GM12878 (cell line): ENCODE measurements around the gene GLRX5. TPM values are rescaled to one million over a fixed set of nuclear protein-coding genes. Genes with fewer than 3 reads are reported as not detected.

Experiments used
- ATAC-seq: fragments of 200-7000 bp; cut with Tn5 transposase; 3 replicates; pipeline ENCODE4 v1.9.1; 2020; ENCODE audit warnings: mild to moderate bottlenecking, moderate library complexity
- BruUV-seq: library from RNA; stranded (reverse); fragments of 400-500 nt; replicated peaks from 2 replicates; lab custom pipeline; 2021; lab: Mats Ljungman, UMichigan
- CTCF ChIA-PET: fragments of 300-600 bp; sonication (Branson Sonifier 250); formaldehyde crosslinking; extraction: SDS; loops from one replicate; lab custom pipeline; 2021; ENCODE audit warnings: inconsistent platforms; lab: Yijun Ruan, JAX
- POLR2A ChIA-PET: fragments of 350-600 bp; formaldehyde crosslinking; extraction: SDS; loops from one replicate; lab custom pipeline; 2021; ENCODE audit warnings: inconsistent platforms; lab: Charles Lee
- RAD21 ChIA-PET: fragments of 300-600 bp; sonication (Branson Sonifier 250); formaldehyde crosslinking; loops from one replicate; lab custom pipeline; 2023; ENCODE audit warnings: antibody characterized with exemption; ENCODE audit not compliant: unreplicated experiment; lab: Charles Lee
- SMC1A ChIA-PET: fragments of 300-600 bp; sonication (Branson Sonifier 250); formaldehyde crosslinking; loops from one replicate; lab custom pipeline; 2023; ENCODE audit not compliant: unreplicated experiment, uncharacterized antibody; lab: Charles Lee
- DNase-seq: peaks from one replicate; pipeline ENCODE4 v3.0.0-alpha.2; 2011; ENCODE audit warnings: low read depth, low spot score
- FAIRE-seq: peaks from 3 replicates; lab custom pipeline; 2011; peaks lifted over from hg19 to GRCh38; lab: Jason Lieb, UNC
- H2AFZ ChIP-seq: 2 replicates; pipeline ENCODE4 v1.6.0; 2011; ENCODE audit warnings: low read depth, low read length, control low read depth; ENCODE audit not compliant: control insufficient read depth
- H3K27ac ChIP-seq: 2 replicates; pipeline ENCODE4 v1.5.1; 2011; ENCODE audit warnings: control low read depth; ENCODE audit not compliant: control insufficient read depth, insufficient read depth
- H3K27me3 ChIP-seq, 2 experiments: replicated peaks in 1 of 2; 2 replicates each; pipeline versions ENCODE4 v1.6.0 to v1.6.1; 2011; ENCODE audit warnings: low read length in 1 of 2; ENCODE audit not compliant: control insufficient read depth in 2 of 2, insufficient read depth in 2 of 2
- H3K36me3 ChIP-seq, 2 experiments: 2 replicates each; pipeline ENCODE4 v1.5.1; 2011; ENCODE audit warnings: low read length in 1 of 2; ENCODE audit not compliant: control insufficient read depth in 2 of 2, insufficient read depth in 2 of 2
- H3K4me1 ChIP-seq: 2 replicates; pipeline ENCODE4 v1.6.1; 2011; ENCODE audit warnings: mild to moderate bottlenecking, low read length, moderate library complexity, mixed read lengths; ENCODE audit not compliant: control insufficient read depth, insufficient read depth
- H3K4me2 ChIP-seq: 2 replicates; pipeline ENCODE4 v1.6.0; 2011; ENCODE audit warnings: control low read depth; ENCODE audit not compliant: control insufficient read depth, insufficient read depth
- H3K4me3 ChIP-seq: fragments of 200-600 bp; sonication (generic); 2 replicates; pipeline ENCODE4 v1.5.1; 2016
- H3K79me2 ChIP-seq: 2 replicates; pipeline ENCODE4 v1.6.0; 2011; ENCODE audit warnings: low read length; ENCODE audit not compliant: control insufficient read depth, insufficient read depth
- H3K9ac ChIP-seq: 2 replicates; pipeline ENCODE4 v1.8.0; 2011; ENCODE audit warnings: low read length, control low read depth, mixed read lengths; ENCODE audit not compliant: control insufficient read depth, insufficient read depth
- H3K9me3 ChIP-seq: replicated peaks from 3 replicates; pipeline ENCODE4 v1.5.1; 2011; ENCODE audit warnings: mild to moderate bottlenecking, low read length; ENCODE audit not compliant: control insufficient read depth, insufficient read depth
- H4K20me1 ChIP-seq: 2 replicates; pipeline ENCODE4 v1.6.0; 2011; ENCODE audit not compliant: control insufficient read depth, insufficient read depth
- CHD4 ChIP-seq: fragments of 200-600 bp; sonication (generic); IDR thresholded peaks from 2 replicates; pipeline ENCODE4 v1.6.1; 2016; ENCODE audit warnings: mild to moderate bottlenecking
- IKZF2 ChIP-seq, 2 experiments: fragments of 450-650 bp; IDR thresholded peaks; 2 replicates each; pipeline ENCODE4 v1.6.1; 2017; ENCODE audit warnings: mild to moderate bottlenecking in 2 of 2, moderate library complexity in 2 of 2
- JUND ChIP-seq: IDR thresholded peaks from 2 replicates; pipeline ENCODE4 v1.6.1; 2012; ENCODE audit warnings: low read depth, mild to moderate bottlenecking, low read length, improper control_type of control experiment, moderate library complexity
- NBN ChIP-seq: fragments of 450-650 bp; IDR thresholded peaks from 2 replicates; pipeline ENCODE4 v1.6.1; 2016
- PAX8 ChIP-seq: fragments of 450-650 bp; IDR thresholded peaks from 2 replicates; pipeline ENCODE4 v1.6.1; 2017; ENCODE audit warnings: mild to moderate bottlenecking, moderate library complexity
- SKIL ChIP-seq: fragments of 450-650 bp; IDR thresholded peaks from 2 replicates; pipeline ENCODE4 v1.6.1; 2017; ENCODE audit warnings: mild to moderate bottlenecking, low read depth, inconsistent platforms; ENCODE audit not compliant: poor library complexity, severe bottlenecking
- SPI1 ChIP-seq: IDR thresholded peaks from 2 replicates; pipeline ENCODE4 v1.6.1; 2011; ENCODE audit warnings: low read depth, mild to moderate bottlenecking, low read length, moderate library complexity, borderline replicate concordance; ENCODE audit not compliant: insufficient read depth
- TCF3 ChIP-seq: IDR thresholded peaks from 2 replicates; pipeline ENCODE4 v1.6.1; 2012; ENCODE audit warnings: low read depth, mild to moderate bottlenecking, low read length, borderline replicate concordance; ENCODE audit not compliant: insufficient read depth
- YBX1 ChIP-seq: fragments of 450-650 bp; IDR thresholded peaks from 2 replicates; pipeline ENCODE4 v1.6.1; 2016; ENCODE audit warnings: antibody characterized with exemption
- ZBTB11 ChIP-seq: fragments of 450-650 bp; formaldehyde crosslinking; IDR thresholded peaks from 2 replicates; pipeline ENCODE4 v1.5.0; 2022; ENCODE audit warnings: mild to moderate bottlenecking, missing genetic modification characterization
- WGBS: methylation state at CpG from one replicate; pipeline ENCODE4 v1.1.6; 2016; ENCODE audit warnings: low lambda C conversion rate; ENCODE audit not compliant: insufficient replicate concordance, insufficient coverage; ENCODE audit errors: missing lambda C conversion rate; 5-methylcytosine and 5-hydroxymethylcytosine counted together
- in situ Hi-C: fragments of 300-500 bp; cut with MboI; formaldehyde crosslinking; loops from 9 replicates; pipeline ENCODE4 v1.14.3; 2018; ENCODE audit warnings: mixed read lengths
- intact Hi-C: fragments of 100-400 bp; cut with micrococcal nuclease; formaldehyde crosslinking; loops from one replicate; pipeline ENCODE4 v1.14.2; 2022; ENCODE audit not compliant: unreplicated experiment
- polyA plus RNA-seq, 11 experiments: library from polyadenylated mRNA; depleted of rRNA in 4 of 11; unstranded in 6 of 11; stranded (reverse) in 5 of 11; fragments of >200 nt; fragmentation: Nextera tagmentation in 4 of 11; fragmentation: Illumina TruSeq in 1 of 11; extraction: Ambion mirVana in 4 of 11; extraction: Trizol in 1 of 11; gene quantifications; 1 replicate in 1 of 11; 2 replicates in 10 of 11; pipeline versions ENCODE4 v1.2.1 to v1.2.3, GENCODE V29; 2011 to 2016; ENCODE audit warnings: inconsistent platforms in 2 of 11, missing spikeins in 2 of 11, low read depth in 1 of 11
- total RNA-seq, 4 experiments: library from RNA; depleted of rRNA in 3 of 4; stranded (reverse); fragments of >200 nt in 3 of 4; fragmentation: Illumina TruSeq in 1 of 4; extraction: Trizol in 1 of 4; gene quantifications; 2 replicates each; pipeline versions ENCODE4 v1.2.1 to v1.2.3, GENCODE V29; 2013 to 2021
- TF ChIP-seq, protein P1 (sequence below): fragments of 450-650 bp; formaldehyde crosslinking; IDR thresholded peaks from 2 replicates; pipeline ENCODE4 v1.4.0; 2020; ENCODE audit warnings: mild to moderate bottlenecking, moderate library complexity

The GLRX5 gene
- total and polyA plus RNA-seq, 10 of the 15 experiments (the other 5 are each of a cell fraction or from before 2014, with no cell fraction given), result 12.8 to 139 (median 55.4) TPM

GRCh38 chr14:95520346-95520745 is 14.5 kb upstream of the GLRX5 start:
- BruUV-seq, result no TSS peak
- ATAC-seq (no peak), DNase-seq (no peak), FAIRE-seq (no peak)
- Histone ChIP-seq H3K27ac (peak overlapping the region; percentile 80; the same call in 1 of the 2 replicates), H3K4me3 (no peak overlapping the region; the same call in 1 of the 2 replicates), H3K4me1 (peaks cover 39% of the 10 kb centered on the region), H3K9ac (no peak overlapping the region), H3K36me3 (no peaks in the 10 kb centered on the region), H4K20me1 (no peaks in the 10 kb centered on the region), H3K27me3 (no peaks in the 10 kb centered on the region), H3K79me2 (peaks cover 13% of the 10 kb centered on the region), H2AFZ (no peak overlapping the region), H3K4me2 (peak overlapping the region; percentile 98; the same call in 1 of the 2 replicates), H3K9me3 (no peaks in the 10 kb centered on the region)
- SMC1A ChIA-PET, result interaction anchor here (0.8 to 7.3 kb wide), 10 partner anchors 9 to 85 kb away, joined by 3 to 107 read pairs (median 4); no protein-coding TSS in a partner anchor
- POLR2A ChIA-PET, result interaction anchor here (0.9 to 11.3 kb wide), 3 partner anchors 11 to 68 kb away, joined by 3 to 276 read pairs (median 4); no protein-coding TSS in a partner anchor
- intact Hi-C loops, result no loop called here
- TF ChIP-seq YBX1, result no peak
- TF ChIP-seq PAX8, result no peak
- no peak for TF ChIP-seq TCF3
- TF ChIP-seq SKIL, result no peak
- TF ChIP-seq IKZF2 (IDR thresholded peaks at IDR 0.05), result peak in 1 of 2 experiments; percentile 32; a peak in 1 of 4 replicates
- TF ChIP-seq, protein P1, sequence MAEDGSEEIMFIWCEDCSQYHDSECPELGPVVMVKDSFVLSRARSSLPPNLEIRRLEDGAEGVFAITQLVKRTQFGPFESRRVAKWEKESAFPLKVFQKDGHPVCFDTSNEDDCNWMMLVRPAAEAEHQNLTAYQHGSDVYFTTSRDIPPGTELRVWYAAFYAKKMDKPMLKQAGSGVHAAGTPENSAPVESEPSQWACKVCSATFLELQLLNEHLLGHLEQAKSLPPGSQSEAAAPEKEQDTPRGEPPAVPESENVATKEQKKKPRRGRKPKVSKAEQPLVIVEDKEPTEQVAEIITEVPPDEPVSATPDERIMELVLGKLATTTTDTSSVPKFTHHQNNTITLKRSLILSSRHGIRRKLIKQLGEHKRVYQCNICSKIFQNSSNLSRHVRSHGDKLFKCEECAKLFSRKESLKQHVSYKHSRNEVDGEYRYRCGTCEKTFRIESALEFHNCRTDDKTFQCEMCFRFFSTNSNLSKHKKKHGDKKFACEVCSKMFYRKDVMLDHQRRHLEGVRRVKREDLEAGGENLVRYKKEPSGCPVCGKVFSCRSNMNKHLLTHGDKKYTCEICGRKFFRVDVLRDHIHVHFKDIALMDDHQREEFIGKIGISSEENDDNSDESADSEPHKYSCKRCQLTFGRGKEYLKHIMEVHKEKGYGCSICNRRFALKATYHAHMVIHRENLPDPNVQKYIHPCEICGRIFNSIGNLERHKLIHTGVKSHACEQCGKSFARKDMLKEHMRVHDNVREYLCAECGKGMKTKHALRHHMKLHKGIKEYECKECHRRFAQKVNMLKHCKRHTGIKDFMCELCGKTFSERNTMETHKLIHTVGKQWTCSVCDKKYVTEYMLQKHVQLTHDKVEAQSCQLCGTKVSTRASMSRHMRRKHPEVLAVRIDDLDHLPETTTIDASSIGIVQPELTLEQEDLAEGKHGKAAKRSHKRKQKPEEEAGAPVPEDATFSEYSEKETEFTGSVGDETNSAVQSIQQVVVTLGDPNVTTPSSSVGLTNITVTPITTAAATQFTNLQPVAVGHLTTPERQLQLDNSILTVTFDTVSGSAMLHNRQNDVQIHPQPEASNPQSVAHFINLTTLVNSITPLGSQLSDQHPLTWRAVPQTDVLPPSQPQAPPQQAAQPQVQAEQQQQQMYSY (CRISPR knock-in tag), result no peak
- TF ChIP-seq NBN, result no peak
- TF ChIP-seq ZBTB11 (CRISPR knock-in tag), result no peak
- TF ChIP-seq JUND, result no peak
- no peak for TF ChIP-seq CHD4
- TF ChIP-seq SPI1, result peak; percentile 44; the same call in 1 of the 2 replicates
- CTCF ChIA-PET, result interaction anchor here (0.6 to 18.0 kb wide), 9 partner anchors 9 to 586 kb away, joined by 3 to 525 read pairs (median 6); partner anchors contain the start of gene GLRX5
- RAD21 ChIA-PET, result interaction anchor here (1.2 to 2.7 kb wide), 7 partner anchors 9 to 80 kb away, joined by 3 to 22 read pairs (median 4); no protein-coding TSS in a partner anchor
- in situ Hi-C loops, result no loop called here
- 19% methylated on average over 3 of the region's 3 CpGs for WGBS
